Germinal center (tissue), 1 donor: ENCODE measurements around the gene GRB10.
A peak's percentile ranks its signal among the peaks of the same experiment; 100 is the strongest.

Source experiments
- DNase-seq: peaks from one replicate; pipeline ENCODE4 v3.0.0; 2012; ENCODE audit warnings: mixed read lengths, low spot score

GRB10 gene

GRCh38 chr7:50667789-50668226, 114.9 kb downstream of the GRB10 start:
- no peak for DNase-seq

GRCh38 chr7:50667338-50667737, 115.4 kb downstream of the GRB10 start:
- no peak for DNase-seq

DNA sequence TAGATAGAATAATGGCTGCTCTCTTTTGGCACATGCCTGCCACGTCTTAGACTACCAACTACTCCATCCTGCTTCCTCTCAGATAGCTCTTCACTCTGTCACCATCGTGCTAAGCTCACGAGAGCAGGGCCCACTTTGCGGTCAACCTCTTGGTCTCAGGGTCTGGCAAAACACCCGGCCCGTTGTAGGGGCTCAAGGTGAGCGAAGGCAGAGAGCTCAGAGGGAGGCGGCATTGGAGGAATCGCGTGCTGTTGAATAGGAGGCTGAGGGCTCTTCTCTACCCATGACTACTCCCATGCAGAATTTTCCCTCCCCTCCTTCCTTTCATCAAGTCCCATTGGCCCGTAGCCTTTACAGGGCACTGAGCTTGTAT, 116.6 kb downstream of the GRB10 start:
- no peak for DNase-seq

DNA sequence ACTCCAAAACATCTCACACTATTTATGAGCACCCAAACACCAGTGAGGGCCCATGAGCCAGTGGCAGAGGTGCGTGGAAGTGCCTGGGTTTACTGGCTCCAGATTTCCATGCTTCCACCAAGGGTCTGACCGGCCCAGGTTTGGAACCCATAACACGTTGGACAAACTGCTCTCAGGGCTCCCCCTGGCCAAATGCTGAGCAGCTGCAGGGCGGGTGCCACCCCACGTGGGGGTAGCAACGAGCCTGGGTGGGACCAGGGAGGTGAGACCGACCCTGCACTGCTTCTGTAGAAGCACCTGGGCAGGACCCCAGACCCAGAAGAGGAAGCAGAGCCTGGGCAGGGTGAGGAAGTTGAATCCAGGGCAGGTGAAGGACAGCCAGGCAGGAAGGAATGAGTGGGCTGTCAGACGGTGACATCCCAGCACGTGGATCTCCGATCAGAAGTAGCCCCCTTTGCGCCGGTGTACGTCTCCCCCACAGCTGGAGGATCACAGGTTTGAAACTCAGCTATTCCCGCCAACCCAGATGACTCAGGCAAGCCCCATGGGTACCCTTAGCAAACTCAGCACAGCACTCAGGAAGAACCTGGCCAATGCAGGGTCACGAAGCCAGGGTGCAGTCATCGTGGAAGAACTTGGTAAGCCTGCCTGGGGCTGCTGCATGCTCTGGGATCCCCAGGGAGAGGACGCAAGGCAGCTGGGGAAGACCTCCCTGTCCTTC, 117.1 kb downstream of the GRB10 start:
- no peak for DNase-seq

DNA sequence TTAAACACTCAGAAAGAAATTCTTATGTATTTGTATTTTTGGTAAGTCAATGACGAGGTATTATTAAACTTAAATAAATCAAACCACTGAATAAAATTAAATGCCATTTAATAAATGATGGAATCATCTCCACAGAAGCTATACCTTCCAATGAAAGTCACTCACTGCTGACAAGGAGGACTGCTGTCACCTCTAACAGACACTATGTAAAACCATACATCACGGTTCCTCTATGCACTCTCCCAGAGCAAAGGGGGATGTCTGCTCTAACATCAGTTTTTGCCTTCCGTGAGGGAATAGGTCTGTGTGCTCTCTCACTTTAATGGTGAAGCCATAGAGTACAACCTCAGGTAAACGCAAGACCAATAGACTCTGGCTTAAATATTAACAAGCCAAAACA, 117.8 kb downstream of the GRB10 start:
- no peak for DNase-seq

DNA sequence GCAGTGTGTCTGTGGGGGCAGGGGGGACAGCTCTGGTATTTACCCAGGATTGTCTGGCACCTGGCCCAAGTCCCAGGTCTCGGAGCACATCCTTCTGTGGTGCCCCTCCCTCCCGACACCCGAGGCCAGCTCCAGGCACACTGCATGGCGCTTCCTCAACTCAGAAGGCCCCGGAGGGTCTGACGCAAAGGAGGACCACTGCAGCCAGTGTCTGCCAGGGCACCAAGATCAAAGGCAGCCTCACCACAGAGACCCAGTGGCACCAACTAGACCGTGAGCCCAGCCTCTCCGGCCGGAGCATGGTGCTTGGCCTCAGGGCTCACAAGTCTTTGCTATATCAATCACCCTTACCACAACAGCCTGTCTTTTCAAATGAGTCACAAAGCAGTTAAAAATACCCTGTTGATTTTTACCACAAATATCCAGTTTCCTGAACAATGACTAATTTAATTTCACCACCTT, 118.2 kb downstream of the GRB10 start:
- DNase-seq = no peak

DNA sequence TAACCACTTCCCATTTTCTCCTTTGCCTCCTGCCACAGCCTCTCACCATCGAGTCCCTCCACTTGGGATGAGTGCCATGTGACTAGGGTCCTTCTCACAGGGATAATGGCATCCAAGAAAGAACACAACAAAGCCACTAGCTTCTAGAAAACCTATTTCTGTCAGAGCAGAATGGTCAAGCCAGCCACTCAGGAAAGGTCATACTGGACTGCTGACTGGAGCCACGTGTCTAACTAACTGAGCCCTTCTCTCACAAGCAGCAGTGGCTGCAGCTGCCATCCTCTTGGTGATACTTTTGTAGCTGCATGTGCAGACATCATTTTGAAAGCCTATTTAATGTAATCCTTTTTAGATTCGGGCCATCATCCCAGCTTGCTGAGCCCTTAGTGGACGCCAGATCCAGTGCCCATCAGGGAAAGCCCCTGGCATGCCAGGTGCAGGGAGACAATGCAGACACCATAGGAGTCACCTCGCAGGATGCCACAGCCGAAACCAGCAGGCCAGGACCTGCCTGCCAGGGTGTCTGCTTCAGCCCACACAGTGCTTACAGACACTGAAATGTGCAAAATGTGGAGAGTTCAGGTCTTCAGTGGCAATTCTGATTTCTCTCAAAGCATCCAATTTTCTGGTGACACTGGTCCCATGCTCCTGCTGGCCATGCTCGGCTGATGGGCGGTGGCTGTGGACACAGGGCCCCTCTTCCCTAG, 119.1 kb downstream of the GRB10 start:
- DNase-seq = no peak

GRCh38 chr7:50662996-50663395, 119.7 kb downstream of the GRB10 start:
- no peak for DNase-seq

DNA sequence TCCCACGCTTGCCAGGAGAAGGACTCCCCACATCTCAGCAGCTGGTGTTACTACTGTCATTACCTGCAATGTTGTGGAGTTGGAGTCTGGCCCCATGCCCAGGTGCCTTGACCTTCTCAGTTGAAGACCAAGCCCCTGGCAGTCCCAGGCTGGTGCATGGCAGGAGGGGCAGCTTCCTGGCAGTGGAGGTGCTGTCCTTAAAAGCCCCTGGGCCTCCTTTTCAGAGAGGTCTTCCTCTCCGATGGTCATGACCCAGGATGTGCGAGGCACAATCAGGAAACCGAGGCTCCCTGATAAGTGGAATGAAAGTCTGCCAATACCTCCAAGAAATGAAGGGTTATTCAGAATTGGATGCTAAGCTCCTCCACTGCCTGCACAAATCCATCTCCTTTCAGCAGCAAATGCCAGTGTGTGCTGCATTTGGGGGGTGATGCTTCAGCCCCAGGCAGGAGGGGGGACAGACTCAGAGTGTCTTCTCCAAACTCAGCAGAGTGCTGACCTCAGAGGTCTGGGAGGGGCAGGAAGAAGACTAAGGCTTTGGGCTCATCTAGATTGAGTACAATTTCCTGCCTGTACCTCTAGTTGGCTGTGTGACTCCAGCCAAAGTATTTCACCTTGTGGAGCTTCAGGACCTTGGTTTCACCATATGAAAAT, 120.5 kb downstream of the GRB10 start:
- no peak for DNase-seq

GRCh38 chr7:50661345-50662040, 121.2 kb downstream of the GRB10 start:
- no peak for DNase-seq

DNA sequence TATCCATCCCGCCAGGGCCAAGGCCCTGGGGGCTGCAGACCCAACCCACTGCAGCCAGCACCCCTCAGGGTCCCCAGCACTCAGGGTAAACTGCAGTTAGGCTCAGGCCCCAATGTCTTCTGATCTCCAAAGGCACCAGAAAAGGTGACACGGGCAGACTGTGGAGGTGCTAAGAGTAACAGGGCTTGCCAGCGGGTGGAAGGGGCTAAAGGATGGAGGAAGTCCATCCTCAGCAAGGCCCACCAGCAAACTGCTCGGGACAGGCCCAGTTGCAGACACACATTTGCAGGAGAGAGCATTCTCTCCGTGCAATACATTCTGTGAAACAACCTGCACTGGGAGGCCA, 121.9 kb downstream of the GRB10 start:
- DNase-seq = no peak

GRCh38 chr7:50660040-50660829, 122.5 kb downstream of the GRB10 start:
- DNase-seq = peak; percentile 41

GRCh38 chr7:50659329-50659965, 123.2 kb downstream of the GRB10 start:
- no peak for DNase-seq

- no peak for DNase-seq
Observed at GRCh38 chr7:50658696-50659095, 124.0 kb downstream of the GRB10 start.

GRCh38 chr7:50657912-50658311, 124.8 kb downstream of the GRB10 start:
- DNase-seq = no peak

DNA sequence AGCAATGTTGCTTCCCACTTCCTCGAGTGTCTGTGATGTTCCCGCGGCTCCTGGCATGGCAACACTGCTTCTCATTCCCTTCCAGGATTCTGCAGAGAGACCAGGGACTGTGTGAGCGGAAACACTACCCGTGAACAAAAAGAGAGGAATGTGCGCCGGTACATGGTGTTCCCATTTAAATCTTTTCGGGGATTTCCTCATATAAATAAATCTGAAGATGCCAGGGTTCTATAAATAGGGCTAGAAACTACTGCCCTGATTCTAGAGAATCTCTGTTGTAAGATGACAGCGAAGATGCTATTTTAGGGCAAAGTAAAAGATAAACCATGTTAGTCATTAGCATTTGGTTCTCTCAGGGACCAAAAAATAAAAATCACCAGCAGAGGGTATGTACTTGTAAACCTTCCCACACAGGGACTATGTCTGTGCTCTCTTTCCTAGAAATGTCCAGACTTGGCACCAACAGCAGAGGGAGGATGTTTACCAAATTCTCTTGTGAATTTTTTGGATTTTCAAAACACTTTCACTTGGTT, 125.3 kb downstream of the GRB10 start:
- DNase-seq = no peak

- DNase-seq = no peak
Observed at GRCh38 chr7:50656141-50656895, 126.4 kb downstream of the GRB10 start.

- DNase-seq = no peak
Observed at GRCh38 chr7:50655490-50655889, 127.2 kb downstream of the GRB10 start.

- DNase-seq = no peak
Observed at GRCh38 chr7:50655020-50655419, 127.7 kb downstream of the GRB10 start.

DNA sequence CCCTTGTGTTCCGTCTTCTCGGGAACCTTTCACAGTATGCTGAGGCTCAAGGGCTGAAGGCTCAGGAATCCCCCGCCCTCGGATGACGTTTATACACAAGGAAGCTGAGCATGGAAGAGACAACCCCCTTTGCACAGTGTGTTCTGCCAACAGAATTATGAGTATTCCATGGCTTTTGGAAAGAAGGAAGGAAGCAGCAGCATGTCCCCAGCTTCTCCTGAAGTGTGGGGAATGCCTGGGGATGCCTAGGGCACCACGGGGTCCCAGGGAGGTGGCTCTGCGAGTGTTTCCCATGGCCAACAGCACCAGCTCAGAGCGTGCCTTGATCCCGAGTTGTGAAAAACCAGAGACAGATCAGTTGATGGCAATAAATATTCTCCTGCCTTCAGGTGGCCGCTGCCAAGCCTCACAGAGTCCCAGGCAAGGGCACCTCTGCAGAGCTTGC, 128.7 kb downstream of the GRB10 start:
- DNase-seq = no peak
